Measurements from ENCODE around the gene PRF1.

- TF ChIP-seq CTCF (IDR thresholded peaks at IDR 0.05), result no peak
- no peak for TF ChIP-seq ZFX (IDR thresholded peaks at IDR 0.05; ENCODE audit: borderline replicate concordance)
Observed at GRCh38 chr10:70584366-70584765, 18.2 kb downstream of the PRF1 start.
